Endometrial microvascular endothelial cells (primary cell): ENCODE data around the gene SLC25A21. TPM values are rescaled to one million over a fixed set of nuclear protein-coding genes. Genes with fewer than 3 reads are reported as not detected.
"Not testable (repeated sequence)": the region's sequence is repeated elsewhere in the genome, so short reads cannot be mapped to it uniquely, and the experiment has no call there.

Source experiments
- in situ Hi-C: cut with HindIII; loops from 2 replicates; pipeline ENCODE4 v1.10.0; 2017; ENCODE audit warnings: low sequenced_read_pairs, low pct_unique_long_range_greater_than_20kb; ENCODE audit errors: inconsistent ontology term
- total RNA-seq: library from RNA; depleted of rRNA; stranded (reverse); fragments of >200 nt; gene quantifications from one replicate; pipeline ENCODE4 v1.2.3, GENCODE V29; 2015; ENCODE audit errors: inconsistent ontology term

The SLC25A21 gene
- total RNA-seq, 1 donor from 2014 or later = 1.4 TPM

GRCh38 chr14:37150414-37150813 is 22.0 kb downstream of the SLC25A21 start:
- in situ Hi-C loops = no loop called here

- in situ Hi-C loops = no loop called here
These were observed 25.0 kb downstream of the SLC25A21 start for GRCh38 chr14:37147310-37147880.

- in situ Hi-C loops = not testable (repeated sequence)
These were observed 26.0 kb downstream of the SLC25A21 start for GRCh38 chr14:37146438-37146837.

GRCh38 chr14:37145395-37145794 is 27.0 kb downstream of the SLC25A21 start:
- in situ Hi-C loops = no loop called here

GRCh38 chr14:37144729-37145363 is 27.6 kb downstream of the SLC25A21 start:
- in situ Hi-C loops = no loop called here

GRCh38 chr14:37143475-37143874 is 28.9 kb downstream of the SLC25A21 start:
- in situ Hi-C loops = no loop called here

GRCh38 chr14:37142835-37143401 is 29.5 kb downstream of the SLC25A21 start:
- in situ Hi-C loops = no loop called here

GRCh38 chr14:37140176-37140575 is 32.2 kb downstream of the SLC25A21 start:
- in situ Hi-C loops = no loop called here

GRCh38 chr14:37139710-37140109 is 32.7 kb downstream of the SLC25A21 start:
- in situ Hi-C loops = no loop called here

- in situ Hi-C loops = no loop called here
These were observed 33.5 kb downstream of the SLC25A21 start for GRCh38 chr14:37138898-37139297.

GRCh38 chr14:37133284-37133913 is 39.0 kb downstream of the SLC25A21 start:
- in situ Hi-C loops = no loop called here

GRCh38 chr14:37131205-37131604 is 41.2 kb downstream of the SLC25A21 start:
- in situ Hi-C loops = no loop called here

GRCh38 chr14:37129047-37129446 is 43.4 kb downstream of the SLC25A21 start:
- in situ Hi-C loops = no loop called here

GRCh38 chr14:37124614-37125013 is 47.8 kb downstream of the SLC25A21 start:
- in situ Hi-C loops = no loop called here

- in situ Hi-C loops = no loop called here
These were observed 49.3 kb downstream of the SLC25A21 start for GRCh38 chr14:37122919-37123639.

GRCh38 chr14:37122288-37122687 is 50.1 kb downstream of the SLC25A21 start:
- in situ Hi-C loops = no loop called here

- in situ Hi-C loops = no loop called here
These were observed 53.6 kb downstream of the SLC25A21 start for GRCh38 chr14:37118673-37119366.

- in situ Hi-C loops = no loop called here
These were observed 55.2 kb downstream of the SLC25A21 start for GRCh38 chr14:37116933-37117849.
